NCI-H2196 (cell line): ENCODE results near the gene MCAT.
"Not testable (repeated sequence)": the region's sequence is repeated elsewhere in the genome, so short reads cannot be mapped to it uniquely, and the experiment has no call there.

ENCODE experiments used
- DNase-seq: peaks from one replicate; lab custom pipeline; 2025; ENCODE audit not compliant: unreplicated experiment; lab: John Stamatoyannopoulos, UW

Gene MCAT

GRCh38 chr22:43154887-43155536, 11.8 kb upstream of the MCAT start:
- DNase-seq = no peak

DNA sequence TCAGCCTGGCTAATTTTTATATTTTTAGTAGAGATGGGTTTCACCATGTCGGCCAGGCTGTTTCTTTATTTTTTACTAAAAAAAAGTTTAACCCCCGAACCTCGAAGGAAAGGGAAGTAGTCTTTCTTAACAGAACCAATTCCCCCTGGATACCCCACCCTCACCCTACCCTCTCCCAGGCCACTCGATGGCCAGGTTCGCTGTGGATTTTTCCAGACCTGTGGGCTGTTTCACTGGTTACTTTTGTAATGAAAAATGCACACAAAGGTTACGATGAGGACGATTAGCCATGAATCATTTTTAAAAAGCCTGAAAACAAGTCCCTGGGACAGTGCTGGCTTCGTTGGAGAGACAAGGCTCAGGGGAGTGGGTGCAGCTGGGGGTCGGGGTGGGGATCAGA, 10.7 kb upstream of the MCAT start:
- DNase-seq = no peak

DNA sequence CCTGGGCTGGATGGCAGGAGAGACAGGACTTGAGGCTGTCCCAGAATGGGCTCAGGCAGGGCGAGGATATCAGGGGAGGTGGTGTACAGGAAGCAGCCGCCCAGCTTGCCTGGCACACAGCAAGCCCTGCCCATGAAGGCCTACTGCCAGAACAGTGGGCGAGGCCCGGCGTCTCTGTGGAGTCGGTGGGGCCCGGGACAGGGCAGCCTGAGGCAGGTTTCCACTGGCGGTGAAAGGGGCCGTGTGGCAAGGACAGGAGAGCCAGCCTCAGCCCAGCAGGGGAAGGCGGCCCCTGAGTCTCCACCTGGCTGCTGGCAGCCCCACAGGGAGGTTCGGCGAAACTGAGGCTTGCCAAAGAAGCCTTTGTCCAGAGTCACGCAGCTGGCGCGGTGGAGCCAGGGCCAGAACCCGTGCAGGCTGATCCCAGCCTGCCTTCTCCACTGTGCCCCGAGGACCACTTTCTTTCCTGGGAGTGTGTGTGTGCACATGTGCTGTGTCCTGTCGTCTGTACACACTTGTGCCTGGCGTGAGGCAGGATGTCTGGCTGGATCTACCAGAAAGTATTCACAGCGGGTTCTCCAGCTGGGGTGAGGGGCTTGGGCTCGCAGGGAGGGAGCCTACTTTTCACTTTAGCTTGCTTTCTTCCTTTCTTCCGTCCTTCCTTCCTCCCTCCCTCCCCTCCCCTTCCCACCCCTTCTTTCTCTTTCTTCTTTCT, 9.3 kb upstream of the MCAT start:
- peak; percentile 48 for DNase-seq

- DNase-seq = no peak
These were observed 8.8 kb upstream of the MCAT start for GRCh38 chr22:43152003-43152356.

DNA sequence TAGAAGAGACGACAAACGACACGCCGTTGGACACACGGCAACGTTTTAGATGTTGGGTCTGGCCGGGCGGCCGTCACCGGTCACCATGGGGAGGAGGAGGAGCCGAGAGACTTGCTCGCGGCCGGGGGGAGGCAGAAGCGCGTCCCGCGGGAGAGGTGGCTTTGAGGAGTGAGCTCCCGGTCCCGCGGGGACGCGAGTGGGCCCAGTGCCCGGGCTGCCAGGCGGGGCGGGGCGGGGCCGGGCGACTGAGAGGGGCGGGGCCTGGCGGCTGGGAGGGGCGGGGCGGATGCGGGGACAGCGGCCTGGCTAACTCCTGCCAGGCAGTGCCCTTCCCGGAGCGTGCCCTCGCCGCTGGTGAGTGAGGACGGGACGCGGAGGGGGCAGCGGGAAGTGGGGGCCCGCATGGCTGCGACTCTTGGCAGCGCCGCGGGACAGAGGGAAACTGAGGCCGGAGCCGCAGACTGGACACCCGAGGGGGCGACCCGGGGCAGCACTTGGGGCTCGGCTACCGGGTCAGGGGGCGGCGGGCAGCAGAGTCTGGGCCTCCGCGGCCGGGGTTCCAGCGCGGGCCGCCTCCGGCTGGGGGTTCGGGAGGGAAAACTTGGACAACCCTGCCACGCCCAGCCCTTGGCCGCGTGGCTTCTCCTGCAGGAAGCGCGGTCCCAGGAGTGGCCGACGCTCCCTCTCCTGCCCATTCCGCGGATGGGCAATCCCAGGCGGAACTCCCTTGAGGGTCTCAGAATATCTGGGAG, 8.2 kb upstream of the MCAT start, which contains the start of gene TSPO:
TSPO (plus strand) TSS at position 309 of the 752 bp plus-strand sequence. CDS start 7,680 bp downstream, outside the sequence.
- DNase-seq = peak; percentile 49

GRCh38 chr22:43150731-43151206, 7.6 kb upstream of the MCAT start:
- DNase-seq = no peak

DNA sequence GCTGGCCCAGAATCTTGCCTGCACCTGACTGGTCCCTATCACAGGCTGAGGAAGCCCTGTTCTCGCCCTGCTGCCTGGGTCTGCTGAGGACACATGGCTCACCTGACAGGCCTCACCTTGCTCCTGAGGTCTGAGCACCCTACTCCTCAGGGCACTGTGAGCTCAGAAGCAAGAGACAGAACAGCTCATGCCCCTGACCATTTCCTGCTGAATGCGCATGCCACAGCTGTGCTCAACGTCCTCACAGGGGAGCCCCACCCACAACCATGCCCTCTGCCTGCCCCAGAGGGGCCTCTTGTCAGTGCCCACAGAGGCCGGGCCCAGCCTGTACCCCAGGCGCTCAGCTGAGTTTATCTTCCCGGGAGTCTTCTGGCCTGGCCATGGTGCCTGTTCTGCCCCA, 5.4 kb upstream of the MCAT start:
- DNase-seq = no peak

DNA sequence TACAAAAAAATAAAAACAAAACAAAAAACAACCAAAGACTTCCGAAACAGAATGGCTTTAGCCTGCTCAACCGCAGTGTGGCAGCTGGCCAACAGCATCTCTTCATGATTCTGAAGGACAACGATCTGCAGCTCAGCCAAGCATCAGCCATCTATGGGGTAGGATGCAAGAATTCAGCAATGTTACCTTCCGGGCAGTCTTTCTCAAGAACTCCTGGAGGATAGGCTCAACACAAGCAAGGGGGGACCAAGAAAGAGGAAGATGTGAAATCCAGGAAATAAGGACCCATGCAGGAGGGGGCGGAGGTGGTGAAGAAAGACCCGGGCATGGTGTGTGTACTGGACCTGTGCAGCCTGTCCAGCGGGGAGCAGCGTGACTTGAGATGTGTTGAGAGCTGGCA, 4.6 kb upstream of the MCAT start:
- DNase-seq = no peak

- not testable (repeated sequence) for DNase-seq
These were observed 3.1 kb upstream of the MCAT start for GRCh38 chr22:43146332-43146731.

DNA sequence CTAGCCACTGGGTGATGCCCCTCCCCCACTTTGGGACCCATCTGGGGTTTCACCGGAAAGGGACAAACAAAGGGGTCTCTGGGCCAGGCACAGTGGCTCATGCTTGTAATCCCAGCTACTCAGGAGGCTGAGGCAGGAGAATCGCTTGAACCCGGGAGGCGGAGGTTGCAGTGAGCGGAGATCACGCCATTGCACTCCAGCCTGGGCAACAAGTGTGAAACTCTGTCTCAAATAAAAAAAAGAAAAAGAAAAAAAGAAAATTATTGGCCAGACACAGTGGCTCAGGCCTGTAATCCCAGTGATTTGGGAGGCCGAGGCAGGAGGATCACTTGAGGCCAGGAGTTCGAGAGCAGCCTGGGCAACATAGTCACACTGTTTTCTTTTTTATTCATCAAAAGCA, 2.2 kb upstream of the MCAT start:
- DNase-seq = not testable (repeated sequence)

DNA sequence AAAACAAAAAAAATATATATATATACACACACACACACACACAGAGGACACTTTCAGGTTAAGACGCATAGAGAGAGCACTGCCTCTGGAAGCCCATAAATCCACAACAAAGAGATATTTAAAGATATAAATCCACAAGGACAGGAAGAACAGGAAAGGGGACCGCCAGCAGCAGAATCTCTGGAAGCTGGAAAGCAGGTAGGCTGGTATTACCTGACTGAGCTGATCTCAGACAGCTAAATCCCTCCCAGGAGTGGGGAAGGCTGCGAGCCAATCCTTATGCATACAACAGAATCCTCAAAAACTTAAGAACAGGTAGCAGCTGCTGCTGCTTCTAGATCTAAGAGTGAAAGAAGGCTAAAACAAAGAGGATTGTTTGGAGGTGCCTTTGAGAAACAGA, 1.8 kb upstream of the MCAT start:
- DNase-seq = no peak

DNA sequence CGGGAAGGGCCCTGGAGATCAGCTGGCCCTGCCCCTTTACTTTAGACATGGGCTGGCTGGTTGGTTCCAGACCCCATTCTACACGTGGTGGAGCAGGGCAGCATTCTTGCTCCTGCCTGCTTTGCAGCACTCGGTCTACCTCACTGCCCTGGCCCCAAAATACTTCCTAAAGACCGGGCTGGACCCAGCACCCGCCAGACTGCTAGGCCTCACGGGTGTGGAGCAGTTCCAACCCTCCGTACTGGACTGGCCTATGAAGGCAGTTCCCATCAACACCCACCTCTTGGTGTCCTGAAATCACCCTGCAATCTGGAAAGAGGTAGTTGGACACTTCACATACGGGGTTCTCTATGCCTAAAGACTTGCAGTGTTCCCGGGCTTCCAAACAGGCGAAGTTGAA, 6.4 kb downstream of the MCAT start:
- DNase-seq = no peak

- DNase-seq = peak; percentile 22
These were observed 6.9 kb downstream of the MCAT start for GRCh38 chr22:43136255-43136654.

GRCh38 chr22:43135565-43135964, 7.6 kb downstream of the MCAT start:
- no peak for DNase-seq

- no peak for DNase-seq
These were observed 8.6 kb downstream of the MCAT start for GRCh38 chr22:43134553-43134952.

GRCh38 chr22:43133401-43133800, 9.8 kb downstream of the MCAT start:
- no peak for DNase-seq

DNA sequence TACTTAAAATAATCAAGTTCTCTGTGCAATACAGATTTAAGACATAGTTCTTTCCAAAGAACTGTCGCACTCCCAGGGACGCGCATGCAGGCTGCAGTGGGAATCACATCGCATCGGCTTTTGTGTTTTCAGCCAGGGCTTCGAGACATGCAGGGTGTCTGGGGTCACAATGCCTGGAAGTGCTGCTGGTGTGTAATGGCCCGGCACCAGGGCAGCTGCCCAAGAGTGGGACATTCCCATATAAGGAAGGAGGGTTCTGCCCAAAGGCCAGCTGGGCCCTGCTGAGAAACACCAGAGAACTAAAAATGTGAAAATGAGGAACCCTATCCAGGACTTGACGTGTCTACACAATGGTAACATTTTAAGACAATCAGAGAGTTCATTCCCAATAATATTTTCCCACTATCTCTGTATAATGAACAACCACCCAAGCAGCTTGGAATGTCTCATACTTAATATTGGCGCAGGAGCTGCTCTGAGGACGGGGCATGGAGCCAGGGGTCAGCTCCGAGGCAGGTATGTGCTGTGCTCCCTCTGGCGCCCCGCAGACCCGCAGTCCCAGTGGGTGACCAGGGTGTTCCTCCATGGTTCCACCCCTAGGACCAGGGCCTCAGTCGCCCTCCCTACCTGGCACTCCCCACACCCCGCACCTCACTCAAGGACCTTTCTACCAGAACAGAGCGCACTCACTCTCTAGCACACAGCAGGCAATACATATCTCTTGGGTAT, 11.3 kb downstream of the MCAT start:
- DNase-seq = no peak

DNA sequence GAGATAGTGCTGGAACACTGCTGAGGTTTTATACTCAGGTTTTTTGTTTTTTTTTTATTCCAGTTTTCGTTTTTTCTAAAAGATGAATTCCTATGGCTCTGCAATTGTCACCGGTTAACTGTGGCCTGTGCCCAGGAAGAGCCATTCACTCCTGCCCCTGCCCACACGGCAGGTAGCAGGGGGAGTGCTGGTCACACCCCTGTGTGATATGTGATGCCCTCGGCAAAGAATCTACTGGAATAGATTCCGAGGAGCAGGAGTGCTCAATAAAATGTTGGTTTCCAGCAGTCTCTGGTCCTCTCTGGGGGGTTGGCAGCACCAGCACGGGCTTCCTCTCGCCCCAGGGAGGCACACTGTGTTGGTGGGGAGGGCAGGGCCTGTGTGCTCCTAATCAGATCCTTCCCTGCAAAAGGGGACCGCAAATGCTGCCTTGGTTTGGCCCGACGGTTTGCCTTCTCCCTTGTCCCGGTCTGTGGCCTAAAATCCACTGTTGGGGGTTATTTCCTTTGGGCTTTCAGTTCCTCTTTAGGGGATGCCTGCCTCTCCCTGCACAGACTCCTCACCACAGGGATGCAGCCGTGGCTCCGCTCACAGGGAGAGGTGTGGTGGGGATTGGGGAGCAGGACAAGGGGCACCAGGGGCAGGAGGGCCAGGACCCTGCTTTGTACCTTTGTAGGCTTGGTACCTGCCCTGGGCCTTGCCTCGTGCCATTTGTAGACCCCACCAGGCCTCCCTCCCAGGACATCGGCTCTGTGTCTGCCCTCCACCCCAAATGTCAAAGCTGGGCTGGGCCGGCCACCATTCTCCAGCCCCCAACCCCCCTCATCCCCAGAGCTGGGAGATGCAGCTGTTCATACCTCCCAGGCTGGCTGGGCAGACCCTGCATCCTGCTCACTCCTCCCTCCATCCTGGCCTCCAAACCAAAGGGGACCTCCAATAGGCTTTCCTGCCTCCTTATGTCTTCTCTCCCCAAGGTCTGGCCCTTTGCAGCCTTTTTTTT, 13.5 kb downstream of the MCAT start:
- no peak for DNase-seq

GRCh38 chr22:43128928-43129424, 14.2 kb downstream of the MCAT start:
- DNase-seq = peak; percentile 85

DNA sequence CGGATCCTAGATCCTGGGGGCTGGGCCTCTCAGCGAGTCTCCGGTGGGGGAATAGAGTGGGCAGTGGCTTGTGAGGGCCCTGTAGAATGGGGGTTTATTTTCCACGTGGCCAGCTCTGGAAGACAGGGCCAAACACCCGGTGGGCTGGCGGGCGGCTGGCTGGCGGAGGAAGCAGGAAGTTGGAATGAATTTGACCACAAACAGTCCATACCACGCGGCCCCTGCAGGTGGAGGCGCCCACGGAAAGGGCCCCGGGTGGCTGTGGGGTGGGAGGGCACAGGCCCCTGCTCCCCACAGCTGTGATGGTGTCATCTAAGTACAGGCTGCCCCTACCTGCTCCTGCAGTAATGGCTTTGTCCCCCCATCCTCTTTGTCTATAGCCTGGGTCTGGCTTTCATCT, 15.1 kb downstream of the MCAT start:
- DNase-seq = no peak
